C1 segment of cervical spinal cord (tissue), 14 donors: ENCODE results near the gene SLC25A19.
"Not testable (repeated sequence)": the region's sequence is repeated elsewhere in the genome, so short reads cannot be mapped to it uniquely, and the experiment has no call there.

Source experiments
- DNase-seq, 14 donors: peaks; one replicate each; lab custom pipeline; 2025; lab: John Stamatoyannopoulos, UW

SLC25A19 gene

GRCh38 chr17:75301502-75302206 is 12.4 kb upstream of the SLC25A19 start:
- no peak for DNase-seq

GRCh38 chr17:75301049-75301448 is 11.8 kb upstream of the SLC25A19 start:
- no peak for DNase-seq

GRCh38 chr17:75300280-75300679 is 11.0 kb upstream of the SLC25A19 start:
- DNase-seq, result no peak

- no peak for DNase-seq
These were observed 6.2 kb upstream of the SLC25A19 start for GRCh38 chr17:75295201-75296158.

GRCh38 chr17:75292810-75293448 is 3.7 kb upstream of the SLC25A19 start:
- DNase-seq, result not testable (repeated sequence)

GRCh38 chr17:75289832-75290337 is 652 bp upstream of the SLC25A19 start:
- DNase-seq, result peak in 5 of 14 donors; percentile 43 to 62 (median 52)

GRCh38 chr17:75288770-75289114 is 491 bp downstream of the SLC25A19 start:
- peak in 2 of 14 donors; percentile 62 to 68 for DNase-seq

GRCh38 chr17:75288359-75288758 is 874 bp downstream of the SLC25A19 start:
- DNase-seq, result no peak

- DNase-seq, result no peak
These were observed 2.0 kb downstream of the SLC25A19 start for GRCh38 chr17:75287221-75287620.

- no peak for DNase-seq
These were observed 4.1 kb downstream of the SLC25A19 start for GRCh38 chr17:75285123-75285522.

GRCh38 chr17:75280189-75280588 is 9.0 kb downstream of the SLC25A19 start:
- DNase-seq, result not testable (repeated sequence)

- DNase-seq, result no peak
These were observed 11.6 kb downstream of the SLC25A19 start for GRCh38 chr17:75277664-75278071.

GRCh38 chr17:75273977-75274708 is 15.1 kb downstream of the SLC25A19 start:
- DNase-seq, result no peak

- DNase-seq, result peak in 1 of 14 donors; percentile 29
These were observed 16.4 kb downstream of the SLC25A19 start for GRCh38 chr17:75272848-75273184.

- peak in 5 of 14 donors; percentile 9 to 58 (median 27) for DNase-seq
These were observed 17.0 kb downstream of the SLC25A19 start for GRCh38 chr17:75271955-75272847.

- peak in 13 of 14 donors; percentile 30 to 88 (median 70) for DNase-seq
These were observed 17.8 kb downstream of the SLC25A19 start for GRCh38 chr17:75271233-75271954.

- peak in 1 of 14 donors; percentile 72 for DNase-seq
These were observed 18.3 kb downstream of the SLC25A19 start, which contains the start of gene MIF4GD for GRCh38 chr17:75270966-75271232. TSS of gene MIF4GD (minus strand) at chr17:75271231. CDS start at chr17:75270195, 1,036 bp downstream.

GRCh38 chr17:75270218-75270965 is 18.8 kb downstream of the SLC25A19 start:
- peak in 12 of 14 donors; percentile 30 to 75 (median 59) for DNase-seq

- DNase-seq, result no peak
These were observed 19.4 kb downstream of the SLC25A19 start for GRCh38 chr17:75269844-75270217.
